Fibroblast of villous mesenchyme (primary cell): ENCODE measurements around the gene FLG. TPM values are rescaled to one million over a fixed set of nuclear protein-coding genes. Genes with fewer than 3 reads are reported as not detected.

Experiments used
- DNase-seq: peaks from one replicate; pipeline ENCODE4 v3.0.0-alpha.2; 2010; ENCODE audit warnings: low read depth
- H3K4me3 ChIP-seq: 2 replicates; pipeline ENCODE4 v1.5.1; 2011; ENCODE audit warnings: low read depth, mild to moderate bottlenecking, low read length
- CTCF ChIP-seq: IDR thresholded peaks from 2 replicates; pipeline ENCODE4 v1.5.1; 2012; ENCODE audit warnings: low read depth, mild to moderate bottlenecking, low read length; ENCODE audit not compliant: insufficient read depth
- total RNA-seq: library from RNA; depleted of rRNA; stranded (reverse); fragments of >200 nt; gene quantifications from 2 replicates; pipeline ENCODE4 v1.2.3, GENCODE V29; 2012

Gene FLG
- total RNA-seq, result under 0.01 TPM in 1 of 2 replicates, not detected in the other

- H3K4me3 ChIP-seq, result no peak within 1 kb of the TSS
- TF ChIP-seq CTCF, result no peak
- no peak for DNase-seq
Observed at GRCh38 chr1:152325111-152325510, at the start of gene FLG. TSS of gene FLG (minus strand) at chr1:152325239. CDS start at chr1:152315456, 9,783 bp downstream.

- no peak for DNase-seq
- no peak overlapping the region for H3K4me3 ChIP-seq
- TF ChIP-seq CTCF, result no peak
Observed at GRCh38 chr1:152374451-152374850, 49.4 kb upstream of the FLG start.

- no peak for DNase-seq
- H3K4me3 ChIP-seq, result no peak overlapping the region
- TF ChIP-seq CTCF, result no peak
Observed at GRCh38 chr1:152372672-152373071, 47.6 kb upstream of the FLG start.

- no peak for TF ChIP-seq CTCF
- DNase-seq, result no peak
Observed at GRCh38 chr1:152367436-152367835, 42.4 kb upstream of the FLG start.

GRCh38 chr1:152359906-152360305 is 34.9 kb upstream of the FLG start, which contains the start of gene FLG2:
TSS of gene FLG2 (minus strand) at chr1:152360006. CDS start at chr1:152358884, 1,122 bp downstream.
- TF ChIP-seq CTCF, result no peak
- H3K4me3 ChIP-seq, result no peak within 1 kb of the TSS
- DNase-seq, result no peak

More at GRCh38 chr1:152367436-152367835, 42.4 kb upstream of the FLG start:
- no peak overlapping the region for H3K4me3 ChIP-seq

GRCh38 chr1:152356736-152357135 is 31.7 kb upstream of the FLG start:
- DNase-seq, result no peak
- H3K4me3 ChIP-seq, result no peak overlapping the region
- no peak for TF ChIP-seq CTCF

- no peak for DNase-seq
- no peak overlapping the region for H3K4me3 ChIP-seq
- TF ChIP-seq CTCF, result no peak
Observed at GRCh38 chr1:152349611-152350010, 24.6 kb upstream of the FLG start.
